ENCODE results near the gene COPA.
"Not testable (repeated sequence)": the region's sequence is repeated elsewhere in the genome, so short reads cannot be mapped to it uniquely, and the experiment has no call there.

The COPA gene

GRCh38 chr1:160296036-160296435 lies 47.0 kb downstream of the COPA start:
- H4K20me1 ChIP-seq (ENCODE audit: insufficient read depth, low read length, poor library complexity, severe bottlenecking), result no peaks in the 10 kb centered on the region
- no peak overlapping the region for H2AFZ ChIP-seq (ENCODE audit: low read length)
- no peaks in the 10 kb centered on the region for H3F3A ChIP-seq (ENCODE audit: low read depth)

GRCh38 chr1:160293020-160293968 lies 49.8 kb downstream of the COPA start:
- H4K20me1 ChIP-seq (ENCODE audit: insufficient read depth, low read length, poor library complexity, severe bottlenecking), result no peaks in the 10 kb centered on the region
- no peaks in the 10 kb centered on the region for H3K9me2 ChIP-seq (replicated peaks; ENCODE audit: low read depth, low read length)
- H3K4me1 ChIP-seq (ENCODE audit: insufficient read depth, low read length, poor library complexity, severe bottlenecking), result no peaks in the 10 kb centered on the region
- no peak overlapping the region for H3K9ac ChIP-seq (ENCODE audit: low read depth, low read length, poor library complexity, severe bottlenecking)
- no peak overlapping the region for H3K4me3 ChIP-seq (ENCODE audit: low read length, poor library complexity, severe bottlenecking)
- H3F3A ChIP-seq (ENCODE audit: low read depth), result no peaks in the 10 kb centered on the region
- no peaks in the 10 kb centered on the region for H3K9me3 ChIP-seq (ENCODE audit: insufficient read depth, low read depth, low read length)
- peaks cover 93% of the 10 kb centered on the region for H3K36me3 ChIP-seq (ENCODE audit: insufficient read depth, low read length)
- H3K79me2 ChIP-seq (ENCODE audit: insufficient read depth, low read length), result no peaks in the 10 kb centered on the region
- H3K27me3 ChIP-seq (ENCODE audit: insufficient read depth, low read length, poor library complexity, severe bottlenecking), result no peaks in the 10 kb centered on the region
- H2AFZ ChIP-seq (ENCODE audit: low read length), result no peak overlapping the region
- H3K4me2 ChIP-seq (ENCODE audit: low read depth, low read length, poor library complexity, severe bottlenecking), result no peak overlapping the region
- no peak for TF ChIP-seq CTCF (conservative IDR thresholded peaks at IDR 0.05; ENCODE audit: low read length)
- TF ChIP-seq EZH2phosphoT487 (IDR thresholded peaks at IDR 0.05; ENCODE audit: borderline replicate concordance), result no peak

More at GRCh38 chr1:160296036-160296435, 47.0 kb downstream of the COPA start:
- Histone ChIP-seq H3K27me3 (ENCODE audit: insufficient read depth, low read length, poor library complexity, severe bottlenecking) (no peaks in the 10 kb centered on the region), H3K9me2 (replicated peaks; ENCODE audit: low read depth, low read length) (no peaks in the 10 kb centered on the region), H3K4me1 (ENCODE audit: insufficient read depth, low read length, poor library complexity, severe bottlenecking) (no peaks in the 10 kb centered on the region), H3K36me3 (ENCODE audit: insufficient read depth, low read length) (peaks cover 96% of the 10 kb centered on the region), H3K9ac (ENCODE audit: low read depth, low read length, poor library complexity, severe bottlenecking) (no peak overlapping the region), H3K4me3 (ENCODE audit: low read length, poor library complexity, severe bottlenecking) (no peak overlapping the region), H3K9me3 (ENCODE audit: insufficient read depth, low read depth, low read length) (no peaks in the 10 kb centered on the region), H3K4me2 (ENCODE audit: low read depth, low read length, poor library complexity, severe bottlenecking) (no peak overlapping the region), H3K79me2 (ENCODE audit: insufficient read depth, low read length) (no peaks in the 10 kb centered on the region)
- TF ChIP-seq EZH2phosphoT487 (IDR thresholded peaks at IDR 0.05; ENCODE audit: borderline replicate concordance), result no peak
- TF ChIP-seq CTCF (conservative IDR thresholded peaks at IDR 0.05; ENCODE audit: low read length), result no peak

- Histone ChIP-seq H3K4me3 (ENCODE audit: low read length, poor library complexity, severe bottlenecking) (no peak overlapping the region), H3K4me1 (ENCODE audit: insufficient read depth, low read length, poor library complexity, severe bottlenecking) (no peaks in the 10 kb centered on the region), H3K4me2 (ENCODE audit: low read depth, low read length, poor library complexity, severe bottlenecking) (no peak overlapping the region), H3K79me2 (ENCODE audit: insufficient read depth, low read length) (no peaks in the 10 kb centered on the region), H3F3A (ENCODE audit: low read depth) (no peaks in the 10 kb centered on the region), H3K36me3 (ENCODE audit: insufficient read depth, low read length) (peaks cover 75% of the 10 kb centered on the region), H2AFZ (ENCODE audit: low read length) (no peak overlapping the region), H3K9me3 (ENCODE audit: insufficient read depth, low read depth, low read length) (no peaks in the 10 kb centered on the region), H3K9ac (ENCODE audit: low read depth, low read length, poor library complexity, severe bottlenecking) (no peak overlapping the region), H4K20me1 (ENCODE audit: insufficient read depth, low read length, poor library complexity, severe bottlenecking) (no peaks in the 10 kb centered on the region), H3K27me3 (ENCODE audit: insufficient read depth, low read length, poor library complexity, severe bottlenecking) (no peaks in the 10 kb centered on the region), H3K9me2 (replicated peaks; ENCODE audit: low read depth, low read length) (no peaks in the 10 kb centered on the region)
- TF ChIP-seq CTCF (conservative IDR thresholded peaks at IDR 0.05; ENCODE audit: low read length), result peak; percentile 87
- no peak for TF ChIP-seq EZH2phosphoT487 (IDR thresholded peaks at IDR 0.05; ENCODE audit: borderline replicate concordance)
These were observed 51.5 kb downstream of the COPA start for GRCh38 chr1:160291248-160292220.

- H3K9me2 ChIP-seq (replicated peaks; ENCODE audit: low read depth, low read length); H3K4me2 ChIP-seq (ENCODE audit: low read depth, low read length, poor library complexity, severe bottlenecking); H3K4me3 ChIP-seq (ENCODE audit: low read length, poor library complexity, severe bottlenecking); H3K27me3 ChIP-seq (ENCODE audit: insufficient read depth, low read length, poor library complexity, severe bottlenecking); H4K20me1 ChIP-seq (ENCODE audit: insufficient read depth, low read length, poor library complexity, severe bottlenecking); H3K4me1 ChIP-seq (ENCODE audit: insufficient read depth, low read length, poor library complexity, severe bottlenecking); H3F3A ChIP-seq (ENCODE audit: low read depth); H3K9me3 ChIP-seq (ENCODE audit: insufficient read depth, low read depth, low read length); H2AFZ ChIP-seq (ENCODE audit: low read length); H3K9ac ChIP-seq (ENCODE audit: low read depth, low read length, poor library complexity, severe bottlenecking): not testable (repeated sequence)
- Histone ChIP-seq H3K79me2 (ENCODE audit: insufficient read depth, low read length) (peaks cover 17% of the 10 kb centered on the region; the same call in 1 of the 2 replicates), H3K36me3 (ENCODE audit: insufficient read depth, low read length) (peaks cover 38% of the 10 kb centered on the region)
These were observed 55.3 kb downstream of the COPA start for GRCh38 chr1:160287769-160288168.
